Measurements from ENCODE around the gene ACTR10.

Gene ACTR10

DNA sequence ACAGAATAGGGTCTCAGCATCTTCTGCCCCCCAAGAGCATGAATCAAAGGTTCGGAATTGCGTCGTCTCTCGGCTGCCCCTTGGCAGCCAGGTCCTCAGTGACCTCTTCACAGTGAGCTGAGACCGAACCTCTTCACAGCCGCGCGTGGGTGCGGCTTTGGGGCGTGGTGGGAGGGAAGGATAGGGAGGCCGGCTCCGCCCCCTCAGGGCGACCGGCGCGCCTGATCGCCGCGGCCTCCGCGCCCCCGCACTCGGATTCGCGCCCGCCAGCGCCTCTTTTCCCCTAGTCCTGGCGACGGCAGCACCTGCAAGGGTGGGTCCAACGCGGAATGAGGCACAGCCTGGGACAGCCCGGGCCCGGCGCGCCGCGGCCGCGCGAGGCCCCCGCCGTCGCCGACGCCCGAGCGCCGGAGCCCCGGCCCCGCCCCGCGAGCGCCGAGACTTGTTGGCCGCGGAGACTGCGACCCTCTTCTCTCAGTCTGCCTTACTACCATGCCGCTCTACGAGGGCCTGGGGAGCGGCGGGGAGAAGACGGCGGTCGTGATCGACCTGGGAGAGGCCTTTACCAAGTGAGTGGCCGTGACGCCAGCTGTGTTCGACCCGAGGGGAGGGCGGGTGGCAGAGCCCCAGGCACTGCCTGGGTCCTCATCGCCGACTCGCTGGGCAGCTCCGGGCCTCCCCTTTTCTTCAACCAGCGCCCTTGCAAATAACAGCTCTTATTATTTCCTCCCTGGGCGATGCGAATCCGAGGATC is at the start of gene ACTR10:
ACTR10 (plus strand) TSS at position 424 of the 754 bp plus-strand sequence; CDS start at position 493, 69 bp downstream.
- peak; percentile 91 for DNase-seq

DNA sequence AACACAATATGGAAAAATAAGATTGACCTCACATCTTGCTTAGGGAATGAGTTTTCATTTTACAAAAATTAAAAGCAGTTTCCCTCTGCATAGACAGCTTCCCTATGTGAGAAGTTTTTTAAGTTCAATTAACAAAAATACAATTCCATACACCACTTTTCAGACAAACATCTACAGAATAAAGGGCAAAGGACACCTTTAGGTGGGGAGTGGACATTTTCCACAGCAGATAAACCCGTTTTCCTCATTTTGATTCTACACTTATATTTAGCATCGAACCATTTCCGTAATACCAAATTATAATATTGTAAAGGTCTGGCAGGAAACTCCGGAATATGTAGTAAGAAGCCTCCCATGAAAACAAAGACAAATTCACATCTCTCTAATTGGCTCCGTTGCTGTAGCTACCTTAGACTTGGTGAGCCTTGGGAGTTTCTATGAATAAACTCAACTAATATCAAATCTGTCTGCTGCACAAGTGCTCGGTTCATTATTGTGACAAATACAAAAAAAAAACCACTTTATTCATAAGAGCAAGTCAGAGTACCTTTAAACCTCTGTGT is 49.6 kb upstream of the ACTR10 start:
- DNase-seq = no peak

DNA sequence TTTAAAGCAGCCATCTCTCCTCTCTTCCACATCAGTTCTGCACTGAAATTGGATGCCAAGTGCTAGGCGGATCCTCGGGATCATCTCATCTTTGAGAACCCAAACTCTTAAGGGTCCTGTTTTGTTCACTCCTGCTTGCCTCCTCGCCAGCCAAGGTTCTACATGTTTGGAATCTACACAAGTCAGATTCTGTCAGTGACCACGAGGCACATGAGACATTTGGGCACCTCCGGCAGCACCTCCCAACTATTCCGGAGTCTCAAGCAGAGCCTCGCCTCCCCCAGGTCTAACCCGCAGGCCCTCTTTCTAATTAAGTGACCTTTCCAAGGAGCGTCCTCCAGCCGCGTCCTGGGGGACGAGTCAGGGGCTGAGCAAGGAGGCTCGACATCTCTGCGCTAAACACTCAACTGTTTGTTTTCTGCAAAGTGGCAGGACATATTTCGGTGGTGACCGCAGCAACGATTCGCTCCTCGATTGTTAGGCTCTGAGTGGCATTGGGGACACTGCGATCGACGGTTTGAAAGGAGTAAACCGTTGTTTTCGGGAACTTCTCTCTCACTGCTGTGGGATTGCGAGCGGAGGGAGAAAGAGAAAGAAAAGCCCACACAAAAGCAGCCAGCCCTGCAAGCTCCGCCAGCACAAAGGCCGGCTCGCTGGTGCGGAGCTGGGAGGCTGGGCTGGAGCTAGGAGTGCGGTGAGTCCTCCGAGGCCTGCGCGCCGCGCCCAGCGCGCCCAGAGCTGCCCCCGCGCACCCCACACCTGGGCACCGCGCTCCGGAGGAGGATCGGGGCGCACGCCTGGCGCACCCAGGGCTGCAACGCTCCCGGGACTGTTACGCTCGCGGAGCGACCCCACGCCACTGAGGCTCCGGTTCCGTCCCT is 48.6 kb upstream of the ACTR10 start:
- DNase-seq = no peak

DNA sequence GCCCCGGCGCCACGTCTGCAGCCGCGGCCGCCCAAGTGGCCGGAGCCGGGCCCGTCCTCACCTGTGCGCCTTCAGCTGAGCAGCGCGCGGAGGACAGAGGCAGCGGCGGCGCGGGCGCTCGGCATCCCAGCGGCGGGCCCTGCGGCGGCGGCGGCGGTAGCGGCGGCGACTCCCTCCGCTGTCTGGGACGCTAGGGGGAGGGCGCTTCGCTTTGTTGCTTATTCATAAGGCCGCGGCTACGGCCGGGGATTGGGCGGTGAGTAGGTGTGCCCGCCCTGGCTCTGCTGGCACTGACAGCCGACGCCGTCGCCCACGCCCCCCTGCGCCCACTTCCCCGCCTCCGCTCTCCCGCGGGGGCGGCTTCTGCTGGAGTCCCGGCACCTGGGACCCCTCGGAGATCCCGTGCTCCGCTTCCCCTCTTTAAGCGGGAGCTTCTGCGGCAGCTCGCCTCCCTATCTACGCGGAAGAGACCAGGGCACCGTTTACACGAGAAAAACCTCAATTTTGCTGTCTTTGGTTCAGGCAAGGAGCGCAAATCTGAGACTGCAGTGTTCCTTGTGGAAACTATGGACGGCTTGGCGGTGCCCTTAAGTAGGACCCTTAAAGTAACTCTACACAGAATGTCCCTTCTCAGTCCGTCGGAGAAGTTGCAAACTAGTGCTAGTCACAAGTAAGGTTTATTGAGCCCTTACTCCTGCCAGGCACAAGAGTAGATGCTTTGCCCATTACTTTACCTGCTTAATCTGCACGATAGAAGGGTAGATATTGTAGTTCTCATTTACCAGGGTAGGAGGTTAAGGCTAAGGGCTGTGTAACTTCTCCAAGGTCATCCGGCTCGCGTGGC is 47.7 kb upstream of the ACTR10 start, which contains the start of gene ARMH4:
ARMH4 (minus strand) TSS at position 200 of the 844 bp plus-strand sequence. CDS start 12,855 bp downstream, outside the sequence.
- DNase-seq = peak; percentile 44

DNA sequence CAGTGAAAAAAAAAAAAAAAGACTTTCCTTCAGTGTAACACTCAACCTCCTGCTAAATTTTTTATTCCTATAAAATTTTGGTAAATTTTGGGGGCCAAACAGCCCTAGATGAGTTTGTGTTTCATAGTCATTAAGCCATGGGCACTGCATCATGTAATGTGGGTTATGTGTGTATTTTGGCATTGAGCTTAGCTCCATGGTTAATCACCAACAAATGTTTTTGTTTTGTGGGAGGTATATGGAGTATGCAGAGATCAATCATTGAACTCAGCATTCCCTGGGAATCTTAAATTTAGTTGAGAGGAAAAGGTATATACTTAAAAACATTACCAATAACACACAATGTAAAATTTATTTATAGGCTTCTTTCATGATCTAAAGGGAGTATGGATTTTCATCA is 39.4 kb upstream of the ACTR10 start:
- DNase-seq = no peak

DNA sequence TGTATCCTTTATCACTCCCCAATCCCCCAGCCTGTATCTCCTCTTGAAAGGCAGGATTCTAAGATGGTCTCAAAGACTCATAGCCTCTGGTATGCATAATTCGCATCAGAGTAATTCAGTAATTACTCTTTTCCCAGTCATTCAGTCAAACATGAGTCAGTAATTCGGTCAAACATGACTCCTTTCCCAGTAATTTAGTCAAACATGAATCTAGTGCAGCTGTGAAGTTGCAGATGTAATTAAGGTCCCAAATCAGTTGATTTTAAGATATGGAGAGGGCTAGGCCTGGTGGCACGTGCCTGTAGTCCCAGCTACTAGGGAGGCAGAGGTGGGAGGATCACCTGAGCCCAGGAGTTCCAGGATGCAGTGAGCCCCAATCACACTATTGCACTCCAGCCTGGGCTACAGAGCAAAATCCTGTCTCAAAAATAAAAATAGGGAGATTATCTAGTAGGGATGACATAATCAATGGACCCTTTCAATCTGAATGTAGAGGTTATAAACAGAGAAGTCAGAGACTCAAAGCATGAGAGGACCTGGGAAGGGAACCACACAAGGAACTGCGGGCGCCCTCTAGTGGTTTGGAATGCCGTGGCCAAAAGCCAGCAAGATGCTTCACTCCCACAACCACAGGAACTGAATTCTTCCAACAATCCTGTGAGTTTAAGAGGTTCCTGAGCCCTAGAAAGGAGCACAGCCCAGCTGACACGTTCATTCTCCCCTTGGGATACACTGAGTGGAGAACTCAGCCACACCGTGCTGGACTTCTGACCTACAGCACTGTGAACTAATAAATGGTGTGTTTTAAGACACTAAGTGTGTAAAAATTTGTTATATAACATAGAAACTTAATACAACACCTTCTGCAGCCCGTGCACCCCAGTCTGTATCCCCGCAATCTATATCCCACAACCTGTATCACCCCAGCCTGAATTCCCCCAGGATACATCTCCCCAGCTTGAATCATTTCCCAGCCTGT is 33.7 kb upstream of the ACTR10 start:
- DNase-seq = peak; percentile 75

DNA sequence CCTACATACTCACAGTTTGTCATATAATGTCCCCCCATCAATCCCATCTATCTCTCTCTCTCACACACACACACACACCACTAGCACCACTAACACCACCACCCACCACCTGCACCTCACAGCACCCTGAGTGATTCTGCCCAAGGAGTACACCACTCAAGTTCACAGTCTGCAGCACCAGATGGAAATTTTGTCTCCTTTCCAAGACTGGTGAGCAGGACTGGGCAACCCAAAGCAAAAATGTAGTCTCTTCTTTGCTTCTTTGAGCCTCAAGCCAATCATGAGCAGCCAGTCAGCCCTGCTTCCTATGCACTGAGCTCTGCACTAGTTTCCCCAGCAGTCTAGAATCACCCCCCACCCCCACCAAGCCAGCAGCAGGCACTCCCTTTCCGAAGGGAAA is 32.9 kb upstream of the ACTR10 start:
- no peak for DNase-seq

DNA sequence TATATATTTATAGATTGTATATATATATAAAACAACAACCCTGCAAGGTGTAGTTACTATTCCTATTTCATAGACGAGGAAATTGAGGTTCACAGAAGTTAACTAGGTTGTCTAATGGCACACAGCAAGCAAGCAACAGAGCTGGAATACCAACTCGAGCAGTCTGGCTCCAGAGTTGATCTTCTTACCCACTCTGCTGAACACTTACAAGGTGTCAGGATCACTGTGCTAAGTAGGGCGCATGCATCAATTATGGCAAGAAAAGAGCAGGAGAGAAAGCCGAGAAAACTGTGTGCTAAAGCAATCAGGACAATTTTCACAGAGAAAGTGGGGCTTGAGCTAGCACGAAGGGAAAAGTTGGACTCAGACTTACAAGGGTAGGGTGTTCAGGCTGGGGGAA is 32.1 kb upstream of the ACTR10 start:
- DNase-seq = no peak

DNA sequence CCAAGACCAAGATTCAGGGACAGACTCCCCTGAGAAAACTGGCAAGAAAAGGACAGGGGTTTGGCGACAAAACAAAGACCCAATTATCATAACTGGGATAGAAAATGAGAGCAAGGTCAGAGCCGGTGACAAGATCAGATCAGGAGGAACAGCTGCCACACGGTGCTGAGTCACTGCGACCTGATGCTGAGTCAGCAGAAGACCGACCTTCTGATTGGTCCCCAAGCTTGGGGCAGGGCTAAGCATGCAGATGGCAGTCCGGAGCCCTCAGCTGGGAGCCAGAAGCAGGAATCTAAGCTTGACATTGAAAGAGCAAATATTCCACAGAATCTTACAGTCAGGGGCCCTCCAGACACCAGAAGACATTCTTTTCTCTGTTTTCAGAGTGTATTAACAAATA is 28.9 kb upstream of the ACTR10 start:
- DNase-seq = peak; percentile 47

DNA sequence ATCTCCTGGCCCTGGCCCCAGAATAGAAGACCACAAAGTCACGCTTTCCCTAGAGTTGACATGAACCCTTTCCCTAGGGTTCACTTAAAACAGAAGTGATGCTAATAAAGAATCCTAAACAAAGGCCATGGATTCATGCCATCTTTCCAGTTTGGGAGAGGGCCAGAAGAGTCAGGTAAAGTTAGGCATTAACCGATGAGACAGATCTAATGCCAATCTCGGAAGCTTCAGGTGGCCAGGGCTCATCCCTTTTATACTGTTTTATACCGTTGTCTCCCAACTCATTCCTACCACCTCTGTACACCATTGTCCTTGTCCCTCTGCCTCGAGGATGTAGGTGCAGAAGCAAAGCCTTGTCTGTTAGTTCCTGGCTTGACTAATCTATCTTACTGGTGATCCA is 22.8 kb upstream of the ACTR10 start:
- DNase-seq = no peak

DNA sequence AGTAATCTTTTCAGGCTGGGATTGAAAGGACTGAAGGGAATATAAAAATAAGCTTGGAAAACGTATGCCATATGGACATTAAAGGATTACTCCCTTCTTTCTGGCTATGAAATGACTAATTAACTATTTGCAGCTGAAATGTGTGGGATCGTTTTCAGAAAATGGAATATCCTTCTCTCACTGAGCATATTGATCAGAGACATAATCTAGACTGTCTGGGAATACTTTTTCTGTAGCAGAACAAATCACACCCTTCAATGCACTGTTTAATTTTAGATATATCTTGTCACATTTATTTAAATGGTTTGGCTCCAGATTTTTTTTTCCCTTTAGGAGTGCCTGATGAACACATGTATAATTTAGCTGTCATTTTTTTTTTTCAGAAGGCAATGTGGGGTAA is 10.8 kb upstream of the ACTR10 start:
- DNase-seq = no peak

DNA sequence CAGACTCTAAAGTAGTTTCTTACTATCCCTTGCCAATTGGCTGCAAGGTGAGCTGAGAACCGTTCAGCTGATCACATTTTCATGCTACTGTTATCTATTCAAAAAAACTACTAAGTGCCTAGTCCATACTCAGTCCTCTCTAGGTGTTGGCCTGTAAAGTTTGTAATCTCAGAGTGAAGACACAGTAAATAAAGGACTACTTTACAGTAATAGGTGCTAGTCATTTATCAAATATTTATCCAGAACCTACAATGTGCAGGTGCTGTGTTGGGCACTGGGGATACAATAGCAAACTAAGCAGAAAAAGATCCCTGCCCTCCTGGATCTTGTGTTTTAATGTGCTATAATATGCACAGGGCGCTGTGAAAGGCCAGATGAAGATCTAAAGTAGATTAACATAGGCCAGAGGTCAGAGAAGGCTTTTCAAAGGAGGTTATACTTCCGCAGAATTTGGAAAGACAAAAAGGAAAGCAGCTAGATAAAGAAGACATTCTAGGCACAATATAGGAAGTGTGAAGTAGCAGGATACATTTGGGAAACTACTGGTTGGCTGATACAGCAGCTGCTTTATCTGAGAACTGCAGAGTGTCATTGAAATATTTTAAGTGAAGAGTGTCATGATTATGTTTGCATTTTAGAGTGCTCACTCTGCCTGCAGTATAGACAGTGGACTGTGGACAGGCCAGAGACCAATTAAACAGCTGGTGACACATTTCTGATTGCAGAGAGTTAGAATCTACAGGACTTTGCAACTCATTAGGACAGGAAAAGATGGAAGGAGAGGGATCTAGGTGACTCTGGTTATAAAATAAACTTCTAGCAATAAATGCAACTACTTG is 8.0 kb upstream of the ACTR10 start:
- no peak for DNase-seq

DNA sequence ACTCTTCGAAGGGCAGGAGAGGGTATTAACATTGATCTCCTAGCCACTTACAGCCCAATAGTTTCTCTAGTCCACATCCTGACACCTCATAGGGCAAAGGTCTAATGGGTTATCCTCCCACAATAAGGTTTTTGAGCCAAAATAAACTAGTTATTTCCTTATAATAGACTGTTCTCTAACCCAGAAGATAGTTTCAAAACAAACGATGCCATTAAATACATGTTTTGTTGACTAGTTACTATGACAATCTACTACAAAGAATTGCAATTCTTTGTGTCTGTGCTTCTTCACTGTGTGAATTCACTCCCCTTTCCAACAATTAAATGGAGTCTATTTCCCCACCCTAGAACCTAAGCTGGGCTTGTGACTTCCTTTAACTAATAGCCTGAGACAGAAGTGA is 6.4 kb upstream of the ACTR10 start:
- DNase-seq = no peak

DNA sequence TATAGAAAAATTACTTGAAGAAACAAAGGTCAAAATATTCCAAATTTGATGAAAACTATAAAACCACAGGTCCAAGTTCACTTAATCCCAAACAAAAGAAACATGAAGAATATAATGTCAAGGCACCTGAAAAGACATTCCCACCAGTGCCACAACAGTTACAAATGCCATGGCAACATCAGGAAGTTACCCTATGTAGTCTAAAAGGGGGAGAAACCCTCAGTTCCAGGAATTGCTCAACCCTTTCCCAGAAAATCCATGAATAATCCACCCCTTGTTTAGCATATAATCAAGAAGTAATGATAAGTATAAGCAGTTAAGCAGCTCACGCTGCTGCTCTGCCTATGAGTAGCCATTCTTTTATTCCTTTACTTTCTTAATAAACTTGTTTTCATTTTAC is 3.8 kb upstream of the ACTR10 start:
- DNase-seq = no peak

DNA sequence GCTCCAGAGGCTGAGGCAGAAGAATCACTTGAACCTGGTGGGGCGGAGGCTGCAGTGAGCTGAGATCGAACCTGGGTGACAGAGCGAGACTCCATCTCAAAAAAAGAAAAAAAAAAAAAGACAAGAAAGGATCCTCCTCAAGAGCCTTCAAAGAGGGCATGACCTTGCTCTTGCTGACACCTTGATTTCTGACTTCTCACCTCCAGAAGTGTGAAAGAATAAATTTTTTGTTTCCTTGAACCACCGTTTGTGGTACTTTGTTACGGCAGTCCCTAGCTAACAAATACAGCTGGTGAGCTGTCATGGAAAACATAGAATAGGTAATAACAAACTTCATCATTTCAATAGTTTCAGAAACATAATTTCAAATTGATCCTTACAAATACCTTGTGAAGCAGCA is 1.9 kb upstream of the ACTR10 start:
- DNase-seq = no peak

DNA sequence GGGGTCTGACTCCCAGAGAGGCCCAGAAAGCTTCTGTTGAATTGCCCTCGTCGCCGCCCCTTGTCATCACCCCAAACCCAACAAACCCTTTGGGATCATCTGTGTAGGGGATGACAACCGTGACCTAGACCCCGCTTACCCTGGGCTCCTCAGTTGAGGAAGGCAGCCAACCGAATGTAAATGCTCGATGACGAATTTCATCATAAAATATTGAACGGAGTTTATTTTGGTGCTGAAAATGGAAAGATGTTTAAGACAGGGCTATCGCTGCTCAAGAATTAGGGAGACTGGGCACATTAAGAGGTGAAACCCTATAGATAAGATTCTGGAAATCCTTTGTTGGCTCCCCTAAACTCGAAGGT is 512 bp downstream of the ACTR10 start:
- DNase-seq = no peak

DNA sequence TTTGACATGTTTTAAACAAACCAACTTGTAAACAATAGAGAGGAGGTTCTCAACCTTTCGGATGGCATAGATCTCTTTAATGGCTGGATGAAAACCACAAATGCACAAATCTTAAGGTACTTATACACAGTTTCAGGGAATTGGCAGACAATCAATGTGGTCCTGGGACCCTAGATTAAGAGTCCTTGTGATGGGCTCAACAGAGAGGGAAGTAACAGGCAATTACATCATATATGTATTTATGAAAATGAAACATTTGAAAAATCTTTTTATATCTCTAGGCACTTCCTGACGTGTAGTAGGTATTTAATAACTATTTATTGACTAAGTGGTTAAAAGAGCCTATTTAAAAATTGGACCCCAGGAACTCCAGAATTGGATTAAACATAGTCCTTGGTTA is 897 bp downstream of the ACTR10 start:
- no peak for DNase-seq

DNA sequence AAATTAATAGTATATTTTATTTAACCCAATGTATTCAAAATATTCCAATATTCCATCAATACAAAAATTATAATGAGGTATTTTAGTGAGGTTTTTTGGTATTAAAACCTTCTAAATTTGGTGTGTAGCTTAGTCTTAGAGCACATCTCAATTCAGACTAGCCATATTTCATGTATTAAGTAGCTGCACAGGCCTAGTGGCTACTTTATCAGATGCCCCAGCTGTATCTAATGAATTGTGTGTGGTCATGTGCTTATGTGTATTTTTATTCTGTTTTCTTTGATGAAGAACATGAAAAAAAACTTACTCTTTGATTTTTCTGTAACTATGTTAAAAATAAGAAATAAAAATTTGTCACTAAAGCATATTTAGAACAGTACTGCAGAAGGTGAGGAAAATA is 13.2 kb downstream of the ACTR10 start:
- no peak for DNase-seq

DNA sequence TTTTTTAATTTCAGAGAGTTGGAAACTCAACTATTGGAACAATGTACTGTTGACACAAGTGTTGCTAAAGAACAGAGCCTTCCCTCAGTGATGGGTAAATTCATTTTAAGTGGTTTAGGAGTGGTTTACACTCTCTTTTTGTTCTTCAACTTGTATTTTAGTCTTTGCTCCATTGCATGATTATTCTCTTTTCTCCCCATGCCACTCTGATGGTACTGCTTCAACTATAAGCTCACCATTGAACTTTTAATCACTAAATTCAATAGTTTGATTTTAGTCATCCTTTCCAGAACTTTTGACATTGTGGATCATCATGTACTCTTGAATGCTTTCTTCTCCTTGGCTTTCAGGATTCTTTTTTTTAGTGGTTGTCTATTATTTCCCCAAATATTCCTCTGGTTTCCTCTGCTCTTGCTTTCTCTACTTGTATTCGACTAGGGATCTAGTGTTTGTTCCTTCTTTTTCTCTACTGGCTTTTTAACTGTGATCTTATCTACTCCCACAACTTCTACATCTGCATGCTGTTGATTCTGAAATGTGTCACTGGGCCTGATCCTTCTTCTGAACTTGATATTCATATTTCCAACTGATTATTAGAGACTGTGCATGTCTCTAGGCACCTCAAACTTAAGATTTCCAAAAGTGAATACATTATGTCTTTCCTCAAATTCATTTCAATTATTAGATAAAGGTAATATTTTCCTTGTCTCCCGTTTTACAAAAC is 15.4 kb downstream of the ACTR10 start:
- no peak for DNase-seq

DNA sequence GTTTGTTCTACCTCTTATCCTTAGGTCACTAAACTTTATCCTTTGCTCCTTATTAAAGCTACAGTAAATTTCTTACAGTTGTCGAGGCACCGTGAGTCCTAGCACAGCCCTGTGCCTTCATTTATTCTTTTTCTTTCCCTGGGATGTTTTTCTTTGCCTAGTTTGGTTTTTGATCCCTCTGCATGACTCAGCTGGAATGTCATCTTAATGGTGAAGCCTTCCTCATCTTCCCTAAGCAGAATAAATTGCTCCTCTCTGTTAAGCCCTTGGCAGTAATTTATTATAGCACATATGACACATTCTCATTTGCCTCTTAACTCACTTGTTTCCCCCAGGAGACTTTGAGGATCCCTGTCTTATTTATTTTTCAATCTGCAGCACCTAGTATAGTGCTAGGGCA is 16.6 kb downstream of the ACTR10 start:
- no peak for DNase-seq

All from activated CD4-positive, CD25-positive, alpha-beta regulatory T cell treated with anti-CD3 and anti-CD28 coated beads, Interleukin-2, amount 50 U/mL, for 72 hours (primary cell).